ENCODE results near the gene LENG9.
A peak's percentile ranks its signal among the peaks of the same experiment; 100 is the strongest.

The LENG9 gene

GRCh38 chr19:54434112-54434872 is 29.3 kb downstream of the LENG9 start:
- H3K4me3 ChIP-seq (ENCODE audit: low read depth, low read length), result no peak overlapping the region
- H3K27ac ChIP-seq (ENCODE audit: low read depth, low read length), result no peak overlapping the region
- peaks cover 11% of the 10 kb centered on the region for H3K27me3 ChIP-seq (ENCODE audit: control insufficient read depth, insufficient read depth, low read length)
- H3K9me3 ChIP-seq (ENCODE audit: control insufficient read depth, insufficient read depth, low read depth, low read length), result no peaks in the 10 kb centered on the region
- no peak overlapping the region for H3K9ac ChIP-seq (ENCODE audit: low read length)
- H3K4me1 ChIP-seq (ENCODE audit: control insufficient read depth, insufficient read depth, low read length), result peaks cover 42% of the 10 kb centered on the region
- no peaks in the 10 kb centered on the region for H3K36me3 ChIP-seq (ENCODE audit: control insufficient read depth, insufficient read depth, low read length)

DNA sequence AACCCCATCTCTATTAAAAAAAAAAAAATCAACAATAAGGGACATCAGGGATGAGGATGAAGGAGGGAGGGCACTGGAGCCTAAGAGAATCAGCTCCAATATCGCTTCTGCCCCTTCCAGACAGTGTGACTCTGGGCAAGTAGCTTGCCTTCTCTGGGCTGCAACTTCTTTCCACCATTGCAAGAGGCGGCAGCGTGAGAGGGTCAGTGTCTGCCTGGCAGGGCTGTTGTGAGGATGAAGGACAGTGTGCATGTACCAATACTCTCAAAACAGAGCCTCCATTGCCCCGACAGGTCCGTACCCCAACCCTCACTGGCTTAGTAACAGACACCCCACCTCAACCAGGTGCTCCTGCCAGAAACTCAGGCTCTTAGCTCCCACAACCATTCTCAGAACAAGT is 29.9 kb downstream of the LENG9 start:
- Histone ChIP-seq H3K27ac (ENCODE audit: low read depth, low read length) (no peak overlapping the region), H3K36me3 (ENCODE audit: control insufficient read depth, insufficient read depth, low read length) (no peaks in the 10 kb centered on the region), H3K9me3 (ENCODE audit: control insufficient read depth, insufficient read depth, low read depth, low read length) (no peaks in the 10 kb centered on the region), H3K4me1 (ENCODE audit: control insufficient read depth, insufficient read depth, low read length) (peaks cover 39% of the 10 kb centered on the region), H3K9ac (ENCODE audit: low read length) (no peak overlapping the region), H3K4me3 (ENCODE audit: low read depth, low read length) (no peak overlapping the region), H3K27me3 (ENCODE audit: control insufficient read depth, insufficient read depth, low read length) (peaks cover 17% of the 10 kb centered on the region)

DNA sequence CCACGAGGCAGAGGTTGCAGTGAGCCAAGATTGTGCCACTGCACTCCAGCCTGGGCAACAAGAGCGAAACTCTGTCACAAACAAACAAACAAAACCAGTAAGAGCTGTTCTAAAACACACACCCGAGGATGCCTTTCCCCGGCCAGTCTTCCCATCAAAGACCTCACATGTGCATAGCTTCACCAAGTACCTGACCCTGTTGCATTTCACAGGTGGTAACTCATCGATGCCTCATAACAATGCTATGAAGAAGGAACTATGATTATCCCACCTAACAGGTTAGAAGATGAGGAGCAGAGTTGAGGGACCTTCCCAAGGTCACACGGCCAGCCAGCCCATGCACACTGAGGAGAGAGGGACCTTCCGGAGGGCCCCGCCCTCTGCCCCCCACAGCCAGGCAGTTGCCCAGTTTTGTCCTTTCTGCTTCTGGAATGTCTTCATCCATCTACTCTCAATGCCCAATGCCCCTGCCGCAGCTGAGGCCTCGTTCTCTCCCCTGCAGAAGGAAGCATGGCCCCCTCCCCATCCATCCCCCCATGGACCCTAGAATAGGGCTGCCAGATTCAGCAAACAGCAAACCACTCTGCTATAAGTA is 31.3 kb downstream of the LENG9 start:
- no peak overlapping the region for H3K9ac ChIP-seq (ENCODE audit: low read length)

GRCh38 chr19:54431255-54431838 is 32.2 kb downstream of the LENG9 start:
- Histone ChIP-seq H3K36me3 (ENCODE audit: control insufficient read depth, insufficient read depth, low read length) (no peaks in the 10 kb centered on the region), H3K9me3 (ENCODE audit: control insufficient read depth, insufficient read depth, low read depth, low read length) (no peaks in the 10 kb centered on the region), H3K4me3 (ENCODE audit: low read depth, low read length) (peak overlapping the region; percentile 81), H3K9ac (ENCODE audit: low read length) (no peak overlapping the region), H3K4me1 (ENCODE audit: control insufficient read depth, insufficient read depth, low read length) (peaks cover 36% of the 10 kb centered on the region), H3K27ac (ENCODE audit: low read depth, low read length) (no peak overlapping the region), H3K27me3 (ENCODE audit: control insufficient read depth, insufficient read depth, low read length) (peaks cover 32% of the 10 kb centered on the region)

More for the DNA sequence above, 31.3 kb downstream of the LENG9 start:
- no peaks in the 10 kb centered on the region for H3K9me3 ChIP-seq (ENCODE audit: control insufficient read depth, insufficient read depth, low read depth, low read length)
- peaks cover 28% of the 10 kb centered on the region for H3K27me3 ChIP-seq (ENCODE audit: control insufficient read depth, insufficient read depth, low read length)
- H3K4me3 ChIP-seq (ENCODE audit: low read depth, low read length), result no peak overlapping the region
- peaks cover 39% of the 10 kb centered on the region for H3K4me1 ChIP-seq (ENCODE audit: control insufficient read depth, insufficient read depth, low read length)
- H3K27ac ChIP-seq (ENCODE audit: low read depth, low read length), result no peak overlapping the region
- H3K36me3 ChIP-seq (ENCODE audit: control insufficient read depth, insufficient read depth, low read length), result no peaks in the 10 kb centered on the region

- peak overlapping the region; percentile 81 for H3K4me3 ChIP-seq (ENCODE audit: low read depth, low read length)
- H3K27me3 ChIP-seq (ENCODE audit: control insufficient read depth, insufficient read depth, low read length), result peaks cover 39% of the 10 kb centered on the region
- peak overlapping the region; percentile 45 for H3K9ac ChIP-seq (ENCODE audit: low read length)
- H3K27ac ChIP-seq (ENCODE audit: low read depth, low read length), result no peak overlapping the region
- H3K36me3 ChIP-seq (ENCODE audit: control insufficient read depth, insufficient read depth, low read length), result no peaks in the 10 kb centered on the region
- peaks cover 30% of the 10 kb centered on the region for H3K4me1 ChIP-seq (ENCODE audit: control insufficient read depth, insufficient read depth, low read length)
- no peaks in the 10 kb centered on the region for H3K9me3 ChIP-seq (ENCODE audit: control insufficient read depth, insufficient read depth, low read depth, low read length)
Observed at GRCh38 chr19:54430306-54431254, 33.0 kb downstream of the LENG9 start.

DNA sequence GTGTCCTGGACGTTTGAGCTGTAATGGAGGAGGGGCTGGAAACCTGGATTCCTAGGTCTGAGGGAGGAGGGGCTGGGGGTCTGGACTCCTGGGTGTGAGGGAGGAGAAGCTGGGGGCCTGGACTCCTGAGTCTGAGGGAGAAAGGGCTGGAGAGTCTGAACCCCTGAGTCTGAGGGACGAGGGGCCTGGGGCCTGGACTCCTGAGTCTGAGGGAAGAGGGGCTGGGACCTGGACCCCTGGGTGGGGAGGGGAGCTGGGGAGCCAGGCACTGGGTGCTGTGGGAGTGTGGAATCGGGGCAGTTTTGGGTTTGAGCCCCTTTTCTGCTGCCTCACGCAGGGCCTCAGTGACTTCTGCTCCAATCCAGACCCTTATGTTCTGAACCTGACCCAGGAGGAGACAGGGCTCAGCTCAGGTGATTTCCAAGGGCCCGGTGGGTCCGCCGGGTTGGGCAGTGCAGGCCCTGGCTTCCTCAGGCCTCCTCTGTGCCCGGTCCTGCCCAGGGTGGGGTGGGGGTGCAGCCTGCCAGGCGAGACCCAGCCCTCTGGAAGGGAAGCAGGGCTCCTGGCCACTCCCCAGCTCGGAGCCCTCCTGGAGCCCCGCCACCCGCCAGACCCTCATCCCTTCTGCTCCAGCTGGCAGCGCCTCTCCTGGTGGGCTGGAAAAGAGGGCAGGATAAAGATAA is 33.9 kb downstream of the LENG9 start:
- Histone ChIP-seq H3K36me3 (ENCODE audit: control insufficient read depth, insufficient read depth, low read length) (no peaks in the 10 kb centered on the region), H3K27ac (ENCODE audit: low read depth, low read length) (no peak overlapping the region), H3K27me3 (ENCODE audit: control insufficient read depth, insufficient read depth, low read length) (peaks cover 47% of the 10 kb centered on the region), H3K9me3 (ENCODE audit: control insufficient read depth, insufficient read depth, low read depth, low read length) (no peaks in the 10 kb centered on the region), H3K4me1 (ENCODE audit: control insufficient read depth, insufficient read depth, low read length) (peaks cover 24% of the 10 kb centered on the region; the same call in 1 of the 2 replicates), H3K4me3 (ENCODE audit: low read depth, low read length) (peak overlapping the region; percentile 81), H3K9ac (ENCODE audit: low read length) (no peak overlapping the region)

- peaks cover 18% of the 10 kb centered on the region; the same call in 1 of the 2 replicates for H3K4me1 ChIP-seq (ENCODE audit: control insufficient read depth, insufficient read depth, low read length)
- H3K27me3 ChIP-seq (ENCODE audit: control insufficient read depth, insufficient read depth, low read length), result peaks cover 53% of the 10 kb centered on the region
- no peak overlapping the region for H3K9ac ChIP-seq (ENCODE audit: low read length)
- no peaks in the 10 kb centered on the region for H3K9me3 ChIP-seq (ENCODE audit: control insufficient read depth, insufficient read depth, low read depth, low read length)
- H3K27ac ChIP-seq (ENCODE audit: low read depth, low read length), result no peak overlapping the region
- H3K36me3 ChIP-seq (ENCODE audit: control insufficient read depth, insufficient read depth, low read length), result no peaks in the 10 kb centered on the region
- H3K4me3 ChIP-seq (ENCODE audit: low read depth, low read length), result no peak overlapping the region
Observed at GRCh38 chr19:54429176-54429495, 34.4 kb downstream of the LENG9 start.

GRCh38 chr19:54428323-54429175 is 35.0 kb downstream of the LENG9 start:
- Histone ChIP-seq H3K27me3 (ENCODE audit: control insufficient read depth, insufficient read depth, low read length) (peaks cover 54% of the 10 kb centered on the region), H3K36me3 (ENCODE audit: control insufficient read depth, insufficient read depth, low read length) (no peaks in the 10 kb centered on the region), H3K4me3 (ENCODE audit: low read depth, low read length) (no peak overlapping the region), H3K9me3 (ENCODE audit: control insufficient read depth, insufficient read depth, low read depth, low read length) (no peaks in the 10 kb centered on the region), H3K27ac (ENCODE audit: low read depth, low read length) (no peak overlapping the region), H3K9ac (ENCODE audit: low read length) (no peak overlapping the region), H3K4me1 (ENCODE audit: control insufficient read depth, insufficient read depth, low read length) (peaks cover 18% of the 10 kb centered on the region; the same call in 1 of the 2 replicates)

DNA sequence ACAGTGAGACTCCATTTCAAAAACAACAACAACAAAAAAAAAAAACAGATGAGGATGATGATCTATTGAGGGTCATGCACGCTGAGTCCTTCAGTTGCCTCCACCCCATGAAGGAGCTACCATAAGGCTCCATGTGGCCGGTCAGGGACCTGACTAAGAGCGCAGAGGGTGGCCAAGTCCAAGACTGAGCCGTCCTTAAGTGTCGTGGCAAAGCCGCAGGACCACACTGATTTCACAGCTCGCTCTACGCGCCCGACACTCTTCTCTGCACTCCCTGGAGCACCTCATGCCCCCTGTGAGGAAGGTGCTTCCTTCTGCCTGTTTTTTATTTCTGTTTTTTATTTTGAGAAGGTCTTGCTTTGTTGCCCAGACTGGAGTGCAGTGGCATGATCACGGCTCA is 36.0 kb downstream of the LENG9 start:
- Histone ChIP-seq H3K4me3 (ENCODE audit: low read depth, low read length) (no peak overlapping the region), H3K27ac (ENCODE audit: low read depth, low read length) (no peak overlapping the region), H3K9ac (ENCODE audit: low read length) (no peak overlapping the region), H3K36me3 (ENCODE audit: control insufficient read depth, insufficient read depth, low read length) (no peaks in the 10 kb centered on the region), H3K27me3 (ENCODE audit: control insufficient read depth, insufficient read depth, low read length) (peaks cover 54% of the 10 kb centered on the region), H3K9me3 (ENCODE audit: control insufficient read depth, insufficient read depth, low read depth, low read length) (no peaks in the 10 kb centered on the region), H3K4me1 (ENCODE audit: control insufficient read depth, insufficient read depth, low read length) (peaks cover 18% of the 10 kb centered on the region; the same call in 1 of the 2 replicates)
